MM.1S (cell line): ENCODE results near the gene VRK3.

Experiments
- DNase-seq: peaks from one replicate; pipeline ENCODE4 v3.0.0-alpha.2; 2015
- H2AFZ ChIP-seq: fragments of 300-600 bp; sonication (generic); 2 replicates; pipeline ENCODE4 v1.6.0; 2016; ENCODE audit warnings: antibody characterized with exemption, low read length
- H3F3A ChIP-seq: fragments of 300-600 bp; sonication (generic); 2 replicates; pipeline ENCODE4 v1.6.1; 2016; ENCODE audit warnings: mild to moderate bottlenecking, antibody characterized with exemption, low read length, moderate library complexity, mixed read lengths; ENCODE audit not compliant: insufficient read depth
- H3K27ac ChIP-seq: fragments of 300-600 bp; sonication (generic); 2 replicates; pipeline ENCODE4 v1.5.1; 2016; ENCODE audit warnings: mild to moderate bottlenecking, low read length
- H3K27me3 ChIP-seq: fragments of 300-600 bp; sonication (generic); replicated peaks from 2 replicates; pipeline ENCODE4 v1.6.0; 2016; ENCODE audit warnings: low read length; ENCODE audit not compliant: insufficient read depth
- H3K36me3 ChIP-seq: fragments of 300-600 bp; sonication (generic); replicated peaks from 2 replicates; pipeline ENCODE4 v1.6.1; 2016; ENCODE audit warnings: mild to moderate bottlenecking, low read length, mixed read lengths; ENCODE audit not compliant: insufficient read depth
- H3K4me1 ChIP-seq: fragments of 300-600 bp; sonication (generic); 2 replicates; pipeline ENCODE4 v1.6.1; 2016; ENCODE audit warnings: low read length, mixed read lengths
- H3K4me2 ChIP-seq: fragments of 300-600 bp; sonication (generic); 2 replicates; pipeline ENCODE4 v1.6.0; 2016; ENCODE audit warnings: low read depth, low read length
- H3K4me3 ChIP-seq: fragments of 300-600 bp; sonication (generic); 2 replicates; pipeline ENCODE4 v1.5.1; 2016; ENCODE audit warnings: low read length, mixed read lengths
- H3K79me2 ChIP-seq: fragments of 300-600 bp; sonication (generic); 2 replicates; pipeline ENCODE4 v1.6.1; 2016; ENCODE audit warnings: mixed run types, low read length, mixed read lengths
- H3K9ac ChIP-seq: fragments of 300-600 bp; sonication (generic); 2 replicates; pipeline ENCODE4 v1.6.1; 2016; ENCODE audit warnings: low read length, mixed read lengths
- H3K9me2 ChIP-seq: fragments of 300-600 bp; sonication (generic); replicated peaks from 2 replicates; pipeline ENCODE4 v1.6.1; 2016; ENCODE audit warnings: mild to moderate bottlenecking, low read length, mixed read lengths; ENCODE audit not compliant: insufficient read depth
- H3K9me3 ChIP-seq: fragments of 300-600 bp; sonication (generic); replicated peaks from 2 replicates; pipeline ENCODE4 v1.6.1; 2016; ENCODE audit warnings: mild to moderate bottlenecking, low read length, mixed read lengths; ENCODE audit not compliant: insufficient read depth
- H4K20me1 ChIP-seq: fragments of 300-600 bp; sonication (generic); 2 replicates; pipeline ENCODE4 v1.6.1; 2016; ENCODE audit warnings: mild to moderate bottlenecking, low read length, moderate library complexity, mixed read lengths; ENCODE audit not compliant: insufficient read depth
- CTCF ChIP-seq: fragments of 300-600 bp; sonication (generic); IDR thresholded peaks from 2 replicates; pipeline ENCODE4 v1.5.1; 2016; ENCODE audit warnings: antibody characterized with exemption, low read length, mixed read lengths
- EZH2 ChIP-seq: fragments of 300-600 bp; sonication (generic); optimal IDR thresholded peaks from 2 replicates; pipeline ENCODE3; 2017; ENCODE audit warnings: low read depth, mild to moderate bottlenecking, antibody characterized with exemption, low read length, mixed read lengths
- EZH2phosphoT487 ChIP-seq: fragments of 300-600 bp; sonication (generic); IDR thresholded peaks from 2 replicates; pipeline ENCODE4 v1.6.1; 2018; ENCODE audit warnings: antibody characterized with exemption, low read length

VRK3 gene

GRCh38 chr19:50001775-50002174 lies 23.4 kb downstream of the VRK3 start:
- Histone ChIP-seq H4K20me1 (no peaks in the 10 kb centered on the region), H3K36me3 (no peaks in the 10 kb centered on the region), H3K4me3 (no peak overlapping the region), H3F3A (no peaks in the 10 kb centered on the region), H3K9me2 (no peaks in the 10 kb centered on the region), H3K9ac (no peak overlapping the region), H2AFZ (no peak overlapping the region), H3K79me2 (peaks cover 5% of the 10 kb centered on the region; the same call in 1 of the 2 replicates), H3K27ac (no peak overlapping the region), H3K27me3 (no peaks in the 10 kb centered on the region), H3K4me2 (no peak overlapping the region), H3K4me1 (peaks cover 20% of the 10 kb centered on the region), H3K9me3 (no peaks in the 10 kb centered on the region)
- DNase-seq, result no peak
- TF ChIP-seq CTCF, result no peak
- no peak for TF ChIP-seq EZH2
- TF ChIP-seq EZH2phosphoT487, result no peak

- Histone ChIP-seq H3K79me2 (peaks cover 5% of the 10 kb centered on the region; the same call in 1 of the 2 replicates), H3K4me3 (no peak overlapping the region), H3K9me3 (no peaks in the 10 kb centered on the region), H2AFZ (no peak overlapping the region), H3K9me2 (no peaks in the 10 kb centered on the region), H3K36me3 (no peaks in the 10 kb centered on the region), H3K27ac (no peak overlapping the region), H3K9ac (no peak overlapping the region), H3K4me1 (peaks cover 20% of the 10 kb centered on the region), H3F3A (no peaks in the 10 kb centered on the region), H4K20me1 (no peaks in the 10 kb centered on the region), H3K27me3 (no peaks in the 10 kb centered on the region), H3K4me2 (no peak overlapping the region)
- TF ChIP-seq EZH2 (no peak), EZH2phosphoT487 (no peak), CTCF (no peak)
- no peak for DNase-seq
These were observed 24.2 kb downstream of the VRK3 start for GRCh38 chr19:50000841-50001557.

- H3K36me3 ChIP-seq, result no peaks in the 10 kb centered on the region
- H3K9ac ChIP-seq, result no peak overlapping the region
- H3K9me3 ChIP-seq, result no peaks in the 10 kb centered on the region
- H4K20me1 ChIP-seq, result no peaks in the 10 kb centered on the region
- H3K27me3 ChIP-seq, result no peaks in the 10 kb centered on the region
- no peak overlapping the region for H2AFZ ChIP-seq
- no peak for DNase-seq
- H3K27ac ChIP-seq, result no peak overlapping the region
- peaks cover 17% of the 10 kb centered on the region for H3K4me1 ChIP-seq
- no peaks in the 10 kb centered on the region for H3K9me2 ChIP-seq
- no peaks in the 10 kb centered on the region for H3F3A ChIP-seq
- no peak overlapping the region for H3K4me3 ChIP-seq
- peaks cover 5% of the 10 kb centered on the region; the same call in 1 of the 2 replicates for H3K79me2 ChIP-seq
- TF ChIP-seq CTCF, result no peak
- H3K4me2 ChIP-seq, result no peak overlapping the region
These were observed 24.9 kb downstream of the VRK3 start for GRCh38 chr19:50000038-50000840.
